NCI-H1436 treated with DMSO at 0.1 percent for 48 hours (cell line): ENCODE data around the gene LHPP.

Source experiments
- DNase-seq: peaks from one replicate; lab custom pipeline; 2025; lab: John Stamatoyannopoulos, UW

LHPP gene

DNA sequence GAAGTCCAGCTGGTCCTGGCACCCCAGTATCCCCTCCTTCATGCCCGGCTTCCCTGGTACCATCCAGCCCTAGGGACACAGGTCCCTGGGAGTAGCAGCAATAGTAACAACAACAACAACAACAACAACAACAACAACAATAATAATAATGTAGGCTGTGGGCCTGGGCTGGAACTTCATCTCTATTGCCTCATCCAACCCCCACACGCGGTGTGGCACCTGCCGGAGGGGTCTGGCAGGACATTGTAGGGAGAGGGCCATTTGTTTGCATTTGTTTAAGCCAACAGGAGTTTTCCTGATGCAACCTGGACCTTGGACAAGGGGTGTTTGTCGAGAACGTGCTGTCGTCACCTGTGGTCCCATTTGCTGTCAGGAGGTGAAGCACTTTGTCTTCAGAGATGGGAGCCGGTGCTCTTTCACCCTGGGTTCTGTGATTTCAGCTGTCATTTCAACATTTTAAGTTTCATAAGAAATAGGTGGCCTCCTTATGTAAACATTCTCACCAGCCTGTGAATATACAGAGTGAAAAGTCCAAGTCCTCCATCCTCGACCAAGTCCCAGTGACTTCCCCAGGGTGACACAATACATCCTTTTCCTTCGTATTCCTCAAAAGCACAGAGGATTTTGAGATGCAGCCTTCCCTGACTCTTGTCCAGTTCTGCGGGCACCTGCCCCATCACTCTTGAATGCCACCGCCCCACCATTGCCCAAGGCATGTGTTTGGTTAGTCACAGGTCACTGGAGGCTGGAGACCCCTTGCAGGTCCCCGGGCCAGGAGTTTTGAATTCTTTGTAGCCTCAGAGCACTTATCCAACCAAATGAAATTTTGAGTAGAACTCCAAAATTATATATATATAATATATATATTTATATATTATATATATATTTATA, 9.2 kb downstream of the LHPP start:
- DNase-seq = no peak

DNA sequence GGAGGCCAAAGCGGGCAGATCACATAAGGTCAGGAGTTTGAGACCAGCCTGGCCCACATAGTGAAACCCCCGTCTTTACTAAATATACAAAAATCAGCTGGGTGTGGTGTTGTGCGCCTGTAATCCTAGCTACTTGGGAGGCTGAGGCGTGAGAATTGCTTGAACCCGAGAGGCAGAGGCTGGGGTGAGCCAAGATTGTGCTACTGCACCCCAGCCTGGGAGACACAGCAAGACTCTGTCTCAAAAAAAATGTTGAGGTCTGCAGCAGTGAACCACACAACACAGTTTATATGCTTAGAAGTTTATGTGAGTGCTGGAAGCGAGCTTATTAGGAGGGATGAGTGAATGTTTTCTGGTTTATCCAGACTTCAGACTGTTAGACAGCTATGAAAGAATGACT, 10.4 kb downstream of the LHPP start:
- DNase-seq = no peak

DNA sequence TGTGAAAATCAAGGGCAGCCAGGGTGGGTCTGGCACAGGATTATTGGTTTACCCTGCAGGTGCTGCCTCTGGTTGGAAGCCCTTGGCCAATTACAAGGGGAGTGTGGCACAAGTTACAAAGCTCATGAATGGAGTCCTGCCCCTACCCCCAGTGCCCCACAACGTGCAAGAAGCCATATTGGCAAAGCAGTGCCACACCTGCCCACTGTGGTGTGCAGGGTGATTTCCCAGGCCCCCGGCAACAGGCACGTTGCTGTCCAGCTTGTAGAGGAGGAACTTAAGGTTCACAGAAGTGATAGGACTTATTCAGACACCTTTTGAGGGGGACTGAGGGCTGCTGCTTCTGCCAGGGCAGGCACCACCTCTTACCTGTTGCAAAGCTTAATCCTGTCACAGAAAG, 11.4 kb downstream of the LHPP start:
- no peak for DNase-seq

DNA sequence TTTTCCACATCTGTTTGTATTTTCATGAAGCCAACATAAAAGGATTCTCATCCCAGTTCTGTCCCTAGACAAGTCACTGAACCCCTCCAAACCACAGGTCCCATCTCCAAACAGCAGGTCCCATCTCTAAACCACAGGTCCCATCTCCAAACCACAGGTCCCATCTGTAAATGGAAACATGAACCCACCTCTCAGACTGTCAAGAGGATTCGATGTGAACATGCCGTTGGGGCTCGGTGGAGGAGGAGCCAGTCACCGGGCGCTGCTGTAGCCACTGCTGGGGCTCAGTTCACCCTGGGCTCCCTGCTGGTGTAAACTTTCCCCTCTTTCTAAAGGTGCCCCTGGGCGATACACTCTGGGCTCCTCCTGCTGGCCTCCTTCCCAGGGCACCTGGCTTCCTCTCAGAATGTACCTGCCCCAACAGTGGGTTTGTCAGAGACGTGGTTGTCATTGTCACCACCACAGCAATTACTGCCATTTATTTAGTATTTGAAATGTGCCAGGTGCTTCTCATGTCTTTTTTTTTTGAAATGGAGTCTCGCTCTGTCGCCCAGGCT, 13.0 kb downstream of the LHPP start:
- DNase-seq = no peak

DNA sequence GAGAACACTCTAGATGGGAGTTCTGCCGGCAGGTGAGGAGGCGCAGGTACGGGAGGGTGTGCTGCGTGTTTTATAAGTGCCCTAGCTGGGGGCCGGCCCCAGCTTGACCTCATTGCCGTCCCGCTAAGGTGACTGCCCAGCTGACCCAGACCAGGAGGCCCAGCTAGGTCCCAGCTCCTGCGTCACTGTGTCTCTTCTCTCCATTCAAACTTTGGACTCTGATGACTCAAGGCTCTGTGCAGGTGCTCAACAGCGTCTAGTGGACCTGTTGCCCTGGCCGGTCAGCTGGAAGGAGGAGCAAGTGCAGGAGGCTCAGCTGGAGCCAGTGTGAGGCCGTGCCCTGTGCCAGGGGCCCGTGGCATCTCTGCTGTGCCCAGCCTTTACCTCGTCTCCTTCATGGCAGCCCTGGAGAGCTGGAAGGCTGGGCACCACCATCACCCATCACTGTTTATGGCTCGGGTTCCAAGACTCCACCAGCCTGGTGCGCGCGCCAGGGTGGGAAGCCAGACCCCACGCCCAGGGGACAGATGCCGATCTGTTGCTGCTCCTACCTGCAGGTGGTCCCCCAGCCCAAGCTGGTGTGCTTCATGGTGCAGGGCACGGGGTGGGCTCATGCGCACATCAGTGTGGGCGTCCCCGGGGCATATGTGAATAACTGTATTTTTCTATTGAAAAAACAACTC, 14.6 kb downstream of the LHPP start:
- no peak for DNase-seq

DNA sequence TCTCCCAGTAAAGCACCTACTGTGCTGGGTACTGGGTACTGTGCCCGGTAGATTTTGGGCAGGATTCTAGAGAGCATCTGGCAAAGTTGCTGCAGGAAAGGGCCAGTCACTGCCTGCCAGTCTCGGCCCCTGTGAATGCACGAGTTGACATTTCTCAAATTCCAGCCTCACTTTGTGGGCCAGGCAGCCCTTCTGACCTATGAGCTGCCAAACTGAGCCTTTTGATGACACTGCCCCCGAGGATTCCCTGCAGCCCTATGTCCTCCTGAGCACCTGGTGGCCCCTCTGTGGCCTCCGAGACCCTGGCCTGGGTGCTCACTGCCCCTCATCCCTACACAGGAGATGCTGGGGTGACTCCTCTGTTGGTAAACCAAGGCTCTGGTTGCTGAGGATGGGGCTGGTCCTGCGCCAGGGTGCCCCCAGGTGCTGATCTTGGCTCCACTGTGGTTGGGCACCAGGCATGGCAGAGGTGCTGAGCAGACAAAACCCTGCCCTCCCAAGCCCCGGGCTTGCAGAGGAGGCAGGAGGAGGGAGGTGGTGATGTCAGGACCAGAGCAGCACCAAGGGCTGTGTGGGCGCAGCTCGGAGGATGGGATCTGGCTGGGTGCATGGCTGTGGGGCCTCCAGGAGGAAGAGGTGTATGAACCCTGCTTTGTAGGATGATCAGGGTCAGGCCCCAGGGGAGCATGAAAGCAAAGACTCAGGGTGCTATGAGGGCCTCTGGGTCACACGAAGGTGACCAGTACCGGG, 16.2 kb downstream of the LHPP start:
- no peak for DNase-seq

DNA sequence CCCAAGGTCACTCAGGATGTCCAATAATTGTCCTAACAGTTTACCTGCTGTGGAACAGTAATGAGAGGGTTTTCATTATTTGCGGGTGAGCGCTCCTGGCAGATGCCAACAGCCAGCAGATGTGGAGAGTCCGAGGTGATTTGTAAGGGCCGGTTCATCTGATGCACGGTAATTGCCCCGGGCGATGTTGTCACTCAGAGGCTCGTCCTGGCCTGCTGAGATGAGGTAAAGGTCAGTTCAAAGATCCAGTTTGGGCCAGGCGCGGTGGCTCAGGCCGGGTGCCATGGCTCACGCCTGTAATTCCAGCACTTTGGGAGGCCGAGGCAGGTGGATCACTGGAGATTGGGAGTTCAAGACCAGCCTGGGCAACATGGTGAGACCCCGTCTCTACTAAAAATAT, 16.9 kb downstream of the LHPP start:
- no peak for DNase-seq

DNA sequence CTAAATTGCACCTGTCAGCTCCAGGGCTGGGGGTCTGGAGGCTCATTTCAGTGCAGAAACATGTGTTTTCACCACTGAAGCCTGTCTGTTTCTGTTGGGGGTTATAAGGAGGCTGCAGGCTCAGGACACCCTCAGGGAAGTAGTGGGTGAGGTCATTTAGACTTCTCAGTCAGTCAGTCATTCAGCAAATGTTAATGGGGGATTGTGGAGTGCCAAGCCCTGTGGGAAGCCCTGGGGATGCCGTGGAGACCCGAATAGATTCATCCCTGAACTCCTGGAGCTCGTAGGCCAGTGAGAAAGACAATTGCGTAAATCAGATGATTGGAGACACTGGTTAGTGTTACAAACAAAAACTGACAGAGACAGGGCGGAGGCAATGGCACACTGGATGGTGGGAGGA, 19.2 kb downstream of the LHPP start:
- no peak for DNase-seq

DNA sequence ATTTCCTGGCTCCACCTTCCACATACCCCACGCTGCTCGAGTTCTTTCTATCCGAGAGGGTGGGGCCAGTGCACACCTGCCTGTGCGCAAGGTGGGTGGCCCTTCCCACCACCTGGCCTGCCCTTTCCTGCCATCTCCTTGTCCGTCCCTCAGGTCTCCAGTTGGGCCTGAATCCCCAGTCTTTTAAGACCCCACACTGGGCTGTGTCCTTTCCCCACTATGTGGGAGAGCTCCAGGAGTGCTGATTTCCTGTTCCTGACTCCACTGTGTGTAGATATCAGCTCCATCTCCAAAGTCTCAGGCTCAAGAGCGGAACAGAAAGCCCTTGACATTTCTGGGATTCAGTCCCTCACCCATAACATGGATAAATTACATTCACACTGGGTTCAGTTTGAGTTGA, 20.1 kb downstream of the LHPP start:
- DNase-seq = no peak

DNA sequence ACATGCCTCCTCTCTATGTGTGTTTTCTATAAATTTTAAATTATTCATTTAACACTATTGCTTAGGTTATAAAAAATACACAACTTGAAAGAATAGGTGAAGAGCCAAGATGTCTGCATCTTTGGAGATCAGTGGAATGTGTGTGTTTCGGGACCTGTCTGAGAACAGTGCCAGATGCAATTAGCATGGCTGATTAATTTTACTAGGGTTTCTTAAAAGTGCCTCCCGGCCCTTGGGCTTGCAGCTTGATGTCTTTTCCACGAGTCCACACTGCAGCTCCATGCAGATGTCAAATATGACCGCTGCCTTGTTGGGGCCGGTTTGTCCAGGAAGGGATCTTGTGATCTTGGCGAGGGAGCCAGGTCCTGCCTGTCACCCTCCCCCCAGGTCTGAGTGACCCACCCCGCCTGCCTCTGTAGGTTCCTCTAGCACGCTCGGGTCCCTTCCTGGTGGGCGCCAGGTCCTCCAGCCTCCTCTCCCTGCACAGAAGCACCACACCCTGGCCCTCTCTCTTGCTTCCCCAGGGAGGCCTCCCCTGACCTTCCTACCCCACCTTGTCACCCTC, 20.7 kb downstream of the LHPP start:
- no peak for DNase-seq

DNA sequence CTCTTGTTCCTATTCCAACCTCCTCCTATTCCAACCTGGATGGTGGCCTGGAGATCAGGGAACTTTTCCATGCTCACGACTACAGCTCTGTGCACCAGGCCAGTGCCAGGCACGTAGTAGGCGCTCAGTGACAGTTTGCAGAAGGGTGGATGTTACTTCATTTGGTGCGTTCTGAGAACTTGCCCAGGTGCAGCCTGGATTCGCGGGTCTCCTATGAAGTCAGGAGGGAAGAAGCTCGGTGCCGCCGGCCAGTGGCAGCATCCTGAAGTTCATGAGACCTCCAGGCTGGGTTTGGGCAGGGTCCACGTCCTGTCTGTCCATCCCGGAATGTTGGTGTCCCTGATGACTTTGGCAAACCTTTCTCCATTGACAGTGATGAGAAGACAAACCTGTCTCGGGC, 21.3 kb downstream of the LHPP start:
- no peak for DNase-seq

DNA sequence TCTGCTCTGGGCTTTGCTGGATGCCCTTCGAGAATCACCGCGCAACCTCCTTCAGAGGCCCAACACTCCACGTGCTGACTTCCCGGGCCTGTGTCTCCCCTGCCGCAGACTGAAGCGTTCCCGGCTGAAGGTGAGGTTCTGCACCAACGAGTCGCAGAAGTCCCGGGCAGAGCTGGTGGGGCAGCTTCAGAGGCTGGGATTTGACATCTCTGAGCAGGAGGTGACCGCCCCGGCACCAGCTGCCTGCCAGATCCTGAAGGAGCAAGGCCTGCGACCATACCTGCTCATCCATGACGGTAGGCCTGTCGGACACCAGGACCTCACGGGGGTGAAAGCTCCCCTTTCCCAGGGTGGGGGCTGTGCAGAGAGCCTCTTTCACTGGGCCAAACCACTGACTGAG, 22.4 kb downstream of the LHPP start:
- DNase-seq = no peak

DNA sequence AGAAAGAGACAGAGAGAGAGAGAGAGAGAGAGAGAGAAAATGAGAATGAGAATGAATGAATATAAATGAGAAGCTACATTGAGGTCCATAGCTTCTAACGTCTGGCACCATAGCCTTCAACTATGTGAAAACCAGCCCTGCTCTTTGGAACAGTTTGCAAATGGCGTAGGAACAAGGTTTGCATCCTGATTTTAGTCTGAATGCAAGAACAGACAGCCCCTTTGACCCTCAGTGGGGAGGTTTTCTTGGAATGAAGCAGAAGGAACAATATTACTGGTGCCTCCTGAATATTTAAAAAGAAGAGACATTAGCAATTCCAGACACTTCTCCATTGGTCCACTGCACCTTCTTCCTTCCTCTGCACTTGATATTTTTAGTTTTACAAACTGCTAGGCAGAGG, 23.0 kb downstream of the LHPP start:
- DNase-seq = no peak

DNA sequence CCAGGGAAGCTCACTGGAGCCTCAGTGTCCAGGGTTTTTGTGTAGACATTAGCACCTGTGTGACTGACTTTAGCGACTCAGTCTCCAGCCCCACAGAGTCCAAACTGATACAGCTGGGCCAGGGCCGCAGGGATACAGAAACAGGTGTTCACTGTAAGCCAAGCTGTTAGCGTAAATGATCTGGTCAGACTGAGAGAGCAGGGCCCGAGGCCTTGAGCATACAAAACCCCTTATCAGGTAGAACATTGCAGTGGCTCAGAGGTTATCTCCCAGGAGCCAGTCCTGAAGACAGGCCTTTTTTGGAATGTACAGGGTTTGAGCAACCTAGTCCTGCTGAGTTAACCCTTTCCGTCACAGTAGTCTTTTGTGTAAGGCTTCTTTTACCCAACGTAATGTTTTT, 25.0 kb downstream of the LHPP start:
- no peak for DNase-seq

DNA sequence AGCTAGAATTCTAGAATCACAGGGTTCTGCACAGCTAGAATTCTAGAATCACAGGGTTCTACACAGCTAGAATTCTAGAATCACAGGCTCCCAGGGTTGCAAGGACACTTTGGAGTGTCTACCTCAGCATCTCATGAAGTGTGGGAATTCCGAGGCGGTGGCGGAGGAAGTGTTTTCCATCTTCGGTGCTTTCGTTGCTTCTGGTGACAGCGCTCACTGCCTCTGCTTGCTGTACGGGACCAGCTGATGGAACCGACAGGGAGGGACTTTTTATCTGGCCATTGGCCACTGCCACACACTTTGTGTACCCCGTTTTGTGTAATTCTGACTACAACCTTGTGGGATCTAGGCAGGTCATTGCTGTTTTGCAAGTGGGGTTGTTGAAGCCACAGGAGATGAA, 29.5 kb downstream of the LHPP start:
- DNase-seq = no peak

DNA sequence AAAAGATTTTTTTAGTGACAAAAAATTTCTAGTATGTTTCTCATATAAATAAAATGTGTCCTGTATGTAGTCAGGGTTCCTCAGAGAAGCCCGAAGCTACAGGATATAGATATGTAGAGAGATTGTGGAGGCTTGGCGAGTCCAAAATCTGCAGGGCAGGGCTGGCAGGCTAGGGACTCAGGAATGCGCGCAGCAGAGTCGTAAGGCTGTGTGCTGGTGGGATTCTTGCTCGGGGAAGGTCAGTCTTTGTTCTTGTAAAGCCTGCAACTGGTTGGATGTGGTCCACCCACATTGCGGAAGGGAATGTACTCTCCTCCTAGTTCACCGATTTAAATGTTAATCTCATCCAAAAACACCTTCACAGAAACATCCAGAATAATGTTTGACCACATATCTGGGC, 30.6 kb downstream of the LHPP start:
- DNase-seq = no peak

DNA sequence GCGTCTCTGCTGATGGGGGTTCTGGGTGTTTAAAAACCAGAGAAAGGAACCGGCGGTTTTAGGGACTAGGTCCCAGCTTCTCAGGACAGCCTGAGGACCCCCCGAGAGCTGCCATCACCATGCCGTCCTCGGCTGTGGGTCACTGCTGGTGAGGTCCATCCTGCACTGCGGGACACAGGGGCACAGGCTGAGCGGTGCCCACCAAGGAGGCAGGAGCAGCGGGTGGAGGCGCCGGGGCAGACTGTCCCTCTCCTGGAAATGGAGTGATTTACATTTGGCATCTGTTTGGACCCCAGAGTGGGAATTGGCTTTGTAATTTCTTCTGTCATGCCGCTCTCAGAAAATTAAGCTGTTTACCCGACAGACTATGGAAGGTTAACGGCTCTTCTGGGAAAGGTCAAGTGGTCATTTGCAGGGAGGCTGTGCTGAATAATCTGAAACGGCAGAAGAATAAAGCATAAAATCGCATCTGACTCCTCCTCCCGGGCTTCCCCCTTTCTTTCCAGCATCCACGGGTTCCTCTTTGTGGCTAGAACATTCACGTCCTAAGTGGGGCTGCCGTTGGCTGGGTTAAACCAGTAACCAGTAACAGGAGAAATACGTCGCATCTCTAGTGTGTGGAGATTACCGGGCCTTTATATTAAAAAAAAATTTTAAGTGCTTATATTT, 31.7 kb downstream of the LHPP start:
- DNase-seq = no peak

DNA sequence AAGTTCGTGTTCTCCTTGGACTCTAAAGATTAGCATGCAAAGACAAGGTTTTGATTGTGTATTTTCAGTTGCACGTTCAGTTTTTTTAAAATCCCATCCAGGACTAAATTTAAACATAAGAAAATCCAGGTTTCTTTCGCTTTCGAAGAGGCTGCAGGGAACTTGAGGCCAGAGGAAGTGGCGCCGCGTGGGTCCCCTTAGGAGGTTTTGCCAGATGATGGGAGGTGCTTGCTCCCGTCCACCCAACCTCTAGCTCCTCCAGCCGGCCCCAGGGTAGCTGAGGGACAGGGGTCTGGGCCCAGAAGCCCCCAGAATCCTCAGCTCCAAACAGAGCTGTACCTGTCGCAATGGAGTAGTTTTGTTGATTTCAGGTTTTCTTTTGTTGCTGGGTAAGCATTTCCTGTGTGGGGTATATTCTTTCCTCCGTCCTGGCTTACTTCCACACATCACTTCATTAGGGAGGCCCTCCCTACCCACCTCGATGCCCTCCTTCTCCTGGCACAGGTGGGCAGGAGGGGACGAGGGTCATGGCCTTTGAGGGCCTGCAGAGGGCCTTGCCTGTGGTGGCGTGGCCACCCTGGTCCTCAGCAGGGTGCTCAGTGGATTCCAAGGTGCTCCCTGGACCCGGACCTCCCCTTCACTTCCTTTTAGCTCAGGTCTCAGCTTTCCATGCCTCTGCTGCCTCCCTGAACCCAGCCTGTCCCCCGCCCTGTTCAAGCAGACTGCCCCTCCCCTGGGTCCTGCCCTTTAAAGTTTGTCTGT, 32.6 kb downstream of the LHPP start:
- no peak for DNase-seq

DNA sequence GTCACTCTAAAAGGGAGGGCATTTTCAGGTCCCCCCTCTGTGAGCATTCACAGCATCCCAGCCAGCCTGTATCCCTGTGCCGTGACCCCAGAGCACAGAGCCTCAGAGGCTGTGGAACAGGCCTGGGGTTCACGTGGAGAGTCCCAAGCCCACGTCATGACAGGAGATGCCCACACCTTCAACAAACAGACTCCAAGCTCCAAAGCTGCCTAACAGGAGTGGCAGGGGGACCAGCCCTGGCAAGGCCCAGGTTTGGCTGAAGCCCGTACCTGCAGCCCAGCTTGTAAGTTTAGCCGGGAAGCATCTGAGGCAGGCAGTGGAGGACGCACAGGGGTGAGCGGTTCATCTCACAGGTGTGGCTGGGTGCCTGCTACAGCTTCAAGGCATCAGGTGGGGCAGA, 33.5 kb downstream of the LHPP start:
- DNase-seq = no peak

DNA sequence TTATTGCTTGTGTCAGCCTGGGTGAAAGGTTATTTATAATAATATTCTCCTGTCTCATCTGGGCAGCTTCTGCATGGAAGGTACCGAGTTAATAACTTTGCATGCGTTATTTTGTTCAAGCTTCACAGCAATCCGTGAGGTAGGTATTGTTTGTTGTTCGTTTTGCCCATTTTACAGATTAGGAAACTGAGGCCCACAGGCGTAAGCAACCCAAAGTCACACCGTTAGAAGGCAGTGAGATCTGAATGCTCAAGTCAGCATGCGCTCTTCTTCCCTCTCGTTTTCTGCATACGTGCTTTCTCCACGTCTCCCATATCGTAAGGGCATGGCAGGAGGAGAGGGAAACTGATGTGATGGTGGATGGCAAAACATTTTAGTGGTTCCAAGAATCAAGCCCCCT, 34.1 kb downstream of the LHPP start:
- DNase-seq = no peak

DNA sequence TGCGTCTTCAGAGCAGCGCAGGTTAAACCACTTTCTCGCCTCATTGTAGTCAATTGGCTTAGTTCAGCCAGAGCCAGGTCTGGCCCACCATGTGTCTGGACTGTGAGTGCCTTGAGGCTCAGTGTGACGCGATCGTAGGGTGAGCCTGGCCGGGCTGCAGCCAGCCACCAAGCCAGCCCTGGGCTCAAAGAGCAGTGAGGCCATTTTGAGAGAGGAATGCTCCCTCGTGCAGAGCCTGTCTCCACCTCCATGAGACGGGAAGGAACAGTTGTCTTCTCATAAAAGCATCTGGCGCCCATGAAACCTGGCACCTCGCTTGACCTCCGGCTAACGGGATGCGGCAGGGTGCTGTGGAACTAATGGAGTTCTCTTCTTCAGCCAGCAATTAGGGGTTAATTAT, 34.5 kb downstream of the LHPP start:
- DNase-seq = no peak
